Mesenchymal stem cell (in vitro differentiated cells and primary cell): Measurements from ENCODE around the gene ZNF324.

ENCODE experiments used
- DNase-seq: peaks from one replicate; pipeline ENCODE4 v3.0.0-alpha.2; 2013
- H2AFZ ChIP-seq: one replicate; pipeline ENCODE4 v1.6.1; 2013; ENCODE audit warnings: low read depth, mild to moderate bottlenecking, control low read depth, inconsistent platforms, low read length, moderate library complexity
- H2AK5ac ChIP-seq: 2 replicates; pipeline ENCODE4 v1.6.1; 2013; ENCODE audit warnings: low read length, moderate library complexity, mild to moderate bottlenecking, inconsistent platforms; ENCODE audit not compliant: severe bottlenecking
- H2BK120ac ChIP-seq: one replicate; pipeline ENCODE4 v1.6.1; 2013; ENCODE audit warnings: low read depth, mild to moderate bottlenecking, inconsistent platforms, low read length, moderate library complexity
- H2BK12ac ChIP-seq, 2 experiments: one replicate each; pipeline ENCODE4 v1.6.1; 2013; ENCODE audit warnings: inconsistent platforms in 2 of 2, low read length in 2 of 2, mild to moderate bottlenecking in 2 of 2, moderate library complexity in 2 of 2, control low read depth in 1 of 2
- H2BK15ac ChIP-seq: one replicate; pipeline ENCODE4 v1.6.1; 2013; ENCODE audit warnings: mild to moderate bottlenecking, low read depth, inconsistent platforms; ENCODE audit not compliant: poor library complexity, severe bottlenecking
- H2BK5ac ChIP-seq: 2 replicates; pipeline ENCODE4 v1.6.1; 2013; ENCODE audit warnings: low read depth, mild to moderate bottlenecking, low read length, control low read depth, inconsistent platforms; ENCODE audit not compliant: poor library complexity, severe bottlenecking
- H3K14ac ChIP-seq, 2 experiments: one replicate each; pipeline ENCODE4 v1.6.1; 2013; ENCODE audit warnings: inconsistent platforms in 2 of 2, low read length in 2 of 2, control low read depth in 1 of 2, mild to moderate bottlenecking in 1 of 2, moderate library complexity in 1 of 2
- H3K18ac ChIP-seq, 2 experiments: one replicate each; pipeline ENCODE4 v1.6.1; 2013; ENCODE audit warnings: inconsistent platforms in 2 of 2, low read length in 2 of 2, control low read depth in 1 of 2, low read depth in 1 of 2, mild to moderate bottlenecking in 1 of 2
- H3K23ac ChIP-seq, 2 experiments: one replicate each; pipeline ENCODE4 v1.6.1; 2013; ENCODE audit warnings: inconsistent platforms in 2 of 2, low read length in 2 of 2, mild to moderate bottlenecking in 2 of 2, moderate library complexity in 2 of 2, control low read depth in 1 of 2
- H3K27ac ChIP-seq: 2 replicates; pipeline ENCODE4 v1.5.1; 2013; ENCODE audit warnings: mild to moderate bottlenecking, moderate library complexity, low read length, control low read depth, inconsistent platforms; ENCODE audit not compliant: poor library complexity, severe bottlenecking
- H3K27me3 ChIP-seq, 2 experiments: 2 replicates each; pipeline versions ENCODE4 v1.6.1 to v1.7.0; 2013; ENCODE audit warnings: low read length in 2 of 2, mild to moderate bottlenecking in 2 of 2, moderate library complexity in 2 of 2, control low read depth in 1 of 2, inconsistent platforms in 1 of 2; ENCODE audit not compliant: control insufficient read depth in 1 of 2, insufficient read depth in 1 of 2
- H3K36me3 ChIP-seq, 2 experiments: 2 replicates each; pipeline versions ENCODE4 v1.6.1 to v1.7.0; 2013; ENCODE audit warnings: low read length in 2 of 2, control low read depth in 1 of 2, inconsistent platforms in 1 of 2, low read depth in 1 of 2, mild to moderate bottlenecking in 1 of 2; ENCODE audit not compliant: insufficient read depth in 2 of 2, control insufficient read depth in 1 of 2
- H3K4ac ChIP-seq, 2 experiments: one replicate each; pipeline ENCODE4 v1.6.1; 2013; ENCODE audit warnings: inconsistent platforms in 2 of 2, low read length in 2 of 2, mild to moderate bottlenecking in 2 of 2, moderate library complexity in 2 of 2, control low read depth in 1 of 2, low read depth in 1 of 2
- H3K4me1 ChIP-seq: 2 replicates; pipeline ENCODE4 v1.6.1; 2013; ENCODE audit warnings: low read depth, low read length, control low read depth; ENCODE audit not compliant: control insufficient read depth, insufficient read depth
- H3K4me2 ChIP-seq: 2 replicates; pipeline ENCODE4 v1.6.1; 2013; ENCODE audit warnings: low read length, mild to moderate bottlenecking, inconsistent platforms; ENCODE audit not compliant: poor library complexity, severe bottlenecking
- H3K4me3 ChIP-seq, 2 experiments: 2 replicates each; pipeline versions ENCODE4 v1.5.1 to v1.7.0; 2013; ENCODE audit warnings: low read length in 2 of 2, mild to moderate bottlenecking in 2 of 2, control low read depth in 1 of 2, low read depth in 1 of 2; ENCODE audit not compliant: insufficient read depth in 1 of 2
- H3K79me1 ChIP-seq: replicated peaks from 2 replicates; pipeline ENCODE4 v1.6.1; 2013; ENCODE audit warnings: mild to moderate bottlenecking, control low read depth, low read length, inconsistent platforms; ENCODE audit not compliant: poor library complexity, severe bottlenecking
- H3K9ac ChIP-seq: 2 replicates; pipeline ENCODE4 v1.7.0; 2013; ENCODE audit warnings: mild to moderate bottlenecking, low read length, moderate library complexity
- H3K9me3 ChIP-seq: 2 replicates; pipeline ENCODE4 v1.7.0; 2013; ENCODE audit warnings: mild to moderate bottlenecking, low read length; ENCODE audit not compliant: control insufficient read depth
- H4K8ac ChIP-seq: one replicate; pipeline ENCODE4 v1.6.1; 2013; ENCODE audit warnings: inconsistent platforms, mild to moderate bottlenecking, low read length, moderate library complexity
- H4K91ac ChIP-seq: one replicate; pipeline ENCODE4 v1.6.1; 2013; ENCODE audit warnings: mild to moderate bottlenecking, low read length, inconsistent platforms
- WGBS: methylation state at CpG from one replicate; pipeline ENCODE4 v1.1.7; 2013; ENCODE audit warnings: mixed read lengths; 5-methylcytosine and 5-hydroxymethylcytosine counted together

ZNF324 gene

GRCh38 chr19:58516964-58517833, 50.3 kb downstream of the ZNF324 start:
- Histone ChIP-seq H2BK15ac (no peak overlapping the region), H3K23ac (no peak overlapping the region), H2AFZ (no peak overlapping the region), H3K4me1 (peaks cover 29% of the 10 kb centered on the region), H3K79me1 (peaks cover 38% of the 10 kb centered on the region), H4K8ac (no peak overlapping the region), H3K9me3 (no peaks in the 10 kb centered on the region), H3K27ac (no peak overlapping the region), H3K4me2 (no peak overlapping the region), H3K27me3 (no peaks in the 10 kb centered on the region), H2AK5ac (no peak overlapping the region), H2BK5ac (no peak overlapping the region), H3K9ac (peak overlapping the region; percentile 98), H3K4me3 (peak overlapping the region in 1 of 2 experiments; percentile 13), H3K14ac (no peak overlapping the region), H4K91ac (peak overlapping the region; percentile 52), H2BK12ac (no peak overlapping the region), H3K18ac (no peak overlapping the region), H3K4ac (no peak overlapping the region), H2BK120ac (no peak overlapping the region), H3K36me3 (peaks cover 22 to 48% of the 10 kb centered on the region in 2 experiments)
- 97% methylated on average over 62 of the region's 65 CpGs for WGBS
- no peak for DNase-seq

DNA sequence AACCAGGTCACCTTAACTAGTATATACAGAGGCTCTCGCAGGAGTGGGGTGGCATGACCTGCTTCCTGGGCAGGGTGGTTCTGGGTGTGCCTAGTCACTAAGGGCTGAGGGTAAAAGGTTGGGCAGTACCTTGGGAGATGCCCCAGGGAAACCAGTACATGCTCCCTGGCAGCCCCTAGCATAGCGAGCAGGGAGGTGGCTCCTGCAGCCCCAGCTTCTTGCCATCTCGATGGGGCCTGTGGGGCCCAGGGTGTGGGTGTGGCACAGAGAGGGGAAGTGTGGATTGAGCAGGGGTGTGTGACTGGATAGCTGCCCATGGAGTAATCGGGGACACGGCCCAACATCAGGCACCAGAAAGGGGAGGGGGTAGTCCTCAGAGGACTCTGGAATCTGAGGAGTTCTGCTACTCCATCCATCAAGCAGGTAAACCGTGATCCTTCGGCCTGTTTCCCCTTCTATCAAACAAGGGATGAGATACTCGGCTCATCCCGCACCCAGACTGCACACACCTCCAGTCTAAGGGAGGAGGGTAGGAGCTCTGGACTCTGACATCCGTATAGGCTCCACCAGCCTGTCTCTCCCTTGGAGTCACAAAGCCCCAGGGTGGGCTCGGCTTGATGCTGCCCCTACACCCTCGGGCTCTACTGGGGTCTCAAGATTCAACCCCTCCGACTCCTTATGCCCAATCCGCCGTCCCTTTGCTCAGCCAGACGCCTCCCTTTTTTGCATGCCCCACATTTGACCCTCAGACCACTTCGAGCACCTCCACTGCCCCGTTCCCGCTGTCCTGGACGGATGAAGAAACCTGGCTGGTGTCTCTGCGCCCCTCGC, 51.6 kb downstream of the ZNF324 start:
- peak overlapping the region; percentile 98 for H3K9ac ChIP-seq
- no peak overlapping the region for H2AFZ ChIP-seq
- H3K4me3 ChIP-seq, result peak overlapping the region; percentile 78 to 95
- no peak overlapping the region for H2BK120ac ChIP-seq
- no peak overlapping the region for H4K8ac ChIP-seq
- H3K27me3 ChIP-seq, result no peaks in the 10 kb centered on the region
- no peak for DNase-seq
- H3K23ac ChIP-seq, result peak overlapping the region in 1 of 2 experiments; percentile 57
- H2BK15ac ChIP-seq, result no peak overlapping the region
- peak overlapping the region in 1 of 2 experiments; percentile 25 for H2BK12ac ChIP-seq
- H3K4me1 ChIP-seq, result peaks cover 29% of the 10 kb centered on the region
- no peaks in the 10 kb centered on the region for H3K9me3 ChIP-seq
- peaks cover 22 to 35% of the 10 kb centered on the region in 2 experiments for H3K36me3 ChIP-seq
- H2AK5ac ChIP-seq, result peak overlapping the region; percentile 16
- no peak overlapping the region for H2BK5ac ChIP-seq
- WGBS, result 19% methylated on average over 17 of the region's 22 CpGs
- H3K14ac ChIP-seq, result peak overlapping the region in 1 of 2 experiments; percentile 71
- H3K4ac ChIP-seq, result peak overlapping the region; percentile 84 to 92
- peak overlapping the region; percentile 56 to 98 for H3K18ac ChIP-seq
- H4K91ac ChIP-seq, result no peak overlapping the region
- peak overlapping the region; percentile 80 for H3K4me2 ChIP-seq
- peak overlapping the region; percentile 84 for H3K27ac ChIP-seq
- peaks cover 30% of the 10 kb centered on the region for H3K79me1 ChIP-seq

DNA sequence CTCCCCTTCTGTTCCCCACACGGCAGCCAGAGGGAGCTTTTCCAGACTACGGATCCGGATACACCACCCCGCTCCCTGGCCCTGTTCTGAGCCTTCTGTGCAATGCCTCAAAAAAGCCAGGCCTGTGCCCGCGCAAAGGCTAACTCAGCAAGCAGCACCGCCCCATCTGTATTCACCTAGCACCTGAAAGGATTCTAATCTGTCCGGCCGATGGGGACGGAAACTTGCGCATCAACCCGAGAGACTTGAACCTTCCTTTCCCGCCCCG, 52.1 kb downstream of the ZNF324 start:
- Histone ChIP-seq H4K8ac (peak overlapping the region; percentile 93), H3K9ac (peak overlapping the region; percentile 98), H3K4me2 (peak overlapping the region; percentile 80), H3K79me1 (peaks cover 25% of the 10 kb centered on the region), H2AK5ac (no peak overlapping the region), H3K18ac (peak overlapping the region; percentile 79 to 98), H3K4me3 (peak overlapping the region; percentile 78 to 95), H2BK12ac (peak overlapping the region in 1 of 2 experiments; percentile 8), H3K27ac (peak overlapping the region; percentile 84), H3K9me3 (no peaks in the 10 kb centered on the region), H4K91ac (peak overlapping the region; percentile 97), H3K27me3 (no peaks in the 10 kb centered on the region), H2BK5ac (peak overlapping the region; percentile 59), H3K23ac (peak overlapping the region in 1 of 2 experiments; percentile 81), H2BK120ac (peak overlapping the region; percentile 42), H2AFZ (peak overlapping the region; percentile 83), H3K4ac (peak overlapping the region; percentile 84 to 92), H3K36me3 (peaks cover 22 to 30% of the 10 kb centered on the region in 2 experiments), H3K14ac (peak overlapping the region in 1 of 2 experiments; percentile 68), H3K4me1 (peaks cover 28% of the 10 kb centered on the region), H2BK15ac (no peak overlapping the region)
- peak; percentile 88 for DNase-seq
- WGBS, result under 1% methylated on average over 13 of the region's 14 CpGs
